ENCODE results near the gene IRF4. TPM values are rescaled to one million over a fixed set of nuclear protein-coding genes. Genes with fewer than 3 reads are reported as not detected.
"Not testable (repeated sequence)": the region's sequence is repeated elsewhere in the genome, so short reads cannot be mapped to it uniquely, and the experiment has no call there.

IRF4 gene
- total RNA-seq, 1 experiment from 2014 or later: 0.72 TPM

DNA sequence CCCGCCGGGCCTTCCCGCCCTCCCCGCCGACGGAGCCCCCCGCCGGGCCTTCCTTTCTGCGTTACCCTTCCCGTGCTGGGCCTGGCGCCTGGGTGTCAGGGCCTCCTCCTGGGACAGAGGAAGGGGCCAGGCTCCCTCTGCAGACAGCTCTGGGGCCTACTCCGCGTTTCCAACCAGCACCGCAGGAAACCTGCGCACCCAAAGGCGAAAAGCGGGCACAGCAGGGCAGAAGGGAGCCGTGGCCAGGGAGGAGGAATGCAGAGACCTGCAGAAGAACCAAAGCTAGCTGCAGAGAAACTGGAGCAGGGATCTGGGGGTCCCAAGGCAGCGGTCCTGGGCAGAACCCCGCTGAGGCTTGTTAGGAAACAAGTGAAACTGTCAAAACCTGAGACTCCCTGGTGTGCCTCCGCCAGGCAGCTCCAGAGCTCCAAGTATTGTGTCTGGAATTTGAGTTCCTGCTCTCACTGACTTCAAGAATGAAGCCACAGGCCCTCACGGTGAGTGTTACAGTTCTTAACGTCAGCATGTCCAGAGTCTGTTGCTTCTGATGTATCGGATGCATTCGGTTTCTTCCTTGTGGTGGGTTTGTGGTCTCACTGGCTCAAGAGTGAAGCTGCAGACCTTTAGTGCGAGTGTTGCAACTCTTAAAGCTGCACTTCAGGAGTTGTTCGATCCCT, 33.3 kb downstream of the IRF4 start:
- Histone ChIP-seq H3K27me3 (ENCODE audit: control insufficient read depth, insufficient read depth, low read length) (no peaks in the 10 kb centered on the region), H3K4me3 (ENCODE audit: low read depth in 2 of 2, low read length in 2 of 2) (no peak overlapping the region), H3K9me3 (ENCODE audit: control insufficient read depth, insufficient read depth, low read depth, low read length) (no peaks in the 10 kb centered on the region; the same call in 1 of the 2 replicates), H3K4me1 (ENCODE audit: control insufficient read depth, insufficient read depth, low read length) (peaks cover 3% of the 10 kb centered on the region; the same call in 1 of the 2 replicates), H3K36me3 (ENCODE audit: control insufficient read depth, insufficient read depth, low read length) (no peaks in the 10 kb centered on the region), H3K27ac (ENCODE audit: low read length) (no peak overlapping the region)
- in situ Hi-C loops (cut with HindIII; ENCODE audit: low pct_unique_long_range_greater_than_20kb, low sequenced_read_pairs): no loop called here
- no peak for ATAC-seq
- TF ChIP-seq, protein P1, sequence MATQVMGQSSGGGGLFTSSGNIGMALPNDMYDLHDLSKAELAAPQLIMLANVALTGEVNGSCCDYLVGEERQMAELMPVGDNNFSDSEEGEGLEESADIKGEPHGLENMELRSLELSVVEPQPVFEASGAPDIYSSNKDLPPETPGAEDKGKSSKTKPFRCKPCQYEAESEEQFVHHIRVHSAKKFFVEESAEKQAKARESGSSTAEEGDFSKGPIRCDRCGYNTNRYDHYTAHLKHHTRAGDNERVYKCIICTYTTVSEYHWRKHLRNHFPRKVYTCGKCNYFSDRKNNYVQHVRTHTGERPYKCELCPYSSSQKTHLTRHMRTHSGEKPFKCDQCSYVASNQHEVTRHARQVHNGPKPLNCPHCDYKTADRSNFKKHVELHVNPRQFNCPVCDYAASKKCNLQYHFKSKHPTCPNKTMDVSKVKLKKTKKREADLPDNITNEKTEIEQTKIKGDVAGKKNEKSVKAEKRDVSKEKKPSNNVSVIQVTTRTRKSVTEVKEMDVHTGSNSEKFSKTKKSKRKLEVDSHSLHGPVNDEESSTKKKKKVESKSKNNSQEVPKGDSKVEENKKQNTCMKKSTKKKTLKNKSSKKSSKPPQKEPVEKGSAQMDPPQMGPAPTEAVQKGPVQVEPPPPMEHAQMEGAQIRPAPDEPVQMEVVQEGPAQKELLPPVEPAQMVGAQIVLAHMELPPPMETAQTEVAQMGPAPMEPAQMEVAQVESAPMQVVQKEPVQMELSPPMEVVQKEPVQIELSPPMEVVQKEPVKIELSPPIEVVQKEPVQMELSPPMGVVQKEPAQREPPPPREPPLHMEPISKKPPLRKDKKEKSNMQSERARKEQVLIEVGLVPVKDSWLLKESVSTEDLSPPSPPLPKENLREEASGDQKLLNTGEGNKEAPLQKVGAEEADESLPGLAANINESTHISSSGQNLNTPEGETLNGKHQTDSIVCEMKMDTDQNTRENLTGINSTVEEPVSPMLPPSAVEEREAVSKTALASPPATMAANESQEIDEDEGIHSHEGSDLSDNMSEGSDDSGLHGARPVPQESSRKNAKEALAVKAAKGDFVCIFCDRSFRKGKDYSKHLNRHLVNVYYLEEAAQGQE (IDR thresholded peaks at IDR 0.05; ENCODE audit: insufficient read depth in 1 of 2, low read depth in 2 of 2, low read length in 1 of 2): no peak
- TF ChIP-seq SIN3A (IDR thresholded peaks at IDR 0.05; ENCODE audit: borderline replicate concordance, insufficient read depth, low read depth, low read length): no peak
- TF ChIP-seq POLR2AphosphoS5 (IDR thresholded peaks at IDR 0.05; ENCODE audit: low read depth, low read length): no peak
- TF ChIP-seq, protein P2, sequence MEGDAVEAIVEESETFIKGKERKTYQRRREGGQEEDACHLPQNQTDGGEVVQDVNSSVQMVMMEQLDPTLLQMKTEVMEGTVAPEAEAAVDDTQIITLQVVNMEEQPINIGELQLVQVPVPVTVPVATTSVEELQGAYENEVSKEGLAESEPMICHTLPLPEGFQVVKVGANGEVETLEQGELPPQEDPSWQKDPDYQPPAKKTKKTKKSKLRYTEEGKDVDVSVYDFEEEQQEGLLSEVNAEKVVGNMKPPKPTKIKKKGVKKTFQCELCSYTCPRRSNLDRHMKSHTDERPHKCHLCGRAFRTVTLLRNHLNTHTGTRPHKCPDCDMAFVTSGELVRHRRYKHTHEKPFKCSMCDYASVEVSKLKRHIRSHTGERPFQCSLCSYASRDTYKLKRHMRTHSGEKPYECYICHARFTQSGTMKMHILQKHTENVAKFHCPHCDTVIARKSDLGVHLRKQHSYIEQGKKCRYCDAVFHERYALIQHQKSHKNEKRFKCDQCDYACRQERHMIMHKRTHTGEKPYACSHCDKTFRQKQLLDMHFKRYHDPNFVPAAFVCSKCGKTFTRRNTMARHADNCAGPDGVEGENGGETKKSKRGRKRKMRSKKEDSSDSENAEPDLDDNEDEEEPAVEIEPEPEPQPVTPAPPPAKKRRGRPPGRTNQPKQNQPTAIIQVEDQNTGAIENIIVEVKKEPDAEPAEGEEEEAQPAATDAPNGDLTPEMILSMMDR (IDR thresholded peaks at IDR 0.05): no peak
- no peak for TF ChIP-seq TCF7L2 (IDR thresholded peaks at IDR 0.05; ENCODE audit: low read depth, low read length)
- CTCF ChIA-PET: no interaction called here
- no peak for DNase-seq (ENCODE audit: low read depth, low spot score)
- intact Hi-C loops (cut with micrococcal nuclease; ENCODE audit: unreplicated experiment): loop anchor here (2.0 kb wide), 1 partner anchor 36 kb away; no protein-coding TSS in a partner anchor
- POLR2A ChIA-PET: interaction anchor here (0.6 kb wide), 1 partner anchor 172 kb away, joined by 3 read pairs; no protein-coding TSS in a partner anchor
- no TSS peak for BruUV-seq (replicated peaks)

DNA sequence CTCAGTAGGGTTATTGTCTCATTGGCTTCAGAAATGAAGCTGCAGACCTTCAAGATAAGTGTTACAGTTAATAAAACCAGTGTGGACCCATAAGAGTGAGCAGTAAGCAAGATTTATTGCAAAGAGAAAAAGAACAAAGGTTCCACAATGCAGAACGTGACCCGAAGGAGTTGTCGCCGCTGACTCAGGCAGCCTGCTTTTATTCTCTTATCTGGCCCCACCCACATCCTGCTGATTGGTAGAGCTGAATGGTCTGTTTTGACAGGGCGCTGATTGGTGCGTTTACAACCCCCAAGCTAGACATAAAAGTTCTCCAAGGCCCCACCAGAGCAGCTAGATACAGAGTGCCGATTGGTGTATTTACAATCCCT, 33.9 kb downstream of the IRF4 start:
- H3K36me3 ChIP-seq (ENCODE audit: control insufficient read depth, insufficient read depth, low read length); H3K4me3 ChIP-seq (ENCODE audit: low read depth in 2 of 2, low read length in 2 of 2); H3K9me3 ChIP-seq (ENCODE audit: control insufficient read depth, insufficient read depth, low read depth, low read length); CTCF ChIA-PET; ATAC-seq; BruUV-seq (replicated peaks); DNase-seq (ENCODE audit: low read depth, low spot score); H3K4me1 ChIP-seq (ENCODE audit: control insufficient read depth, insufficient read depth, low read length); H3K27ac ChIP-seq (ENCODE audit: low read length); POLR2A ChIA-PET; H3K27me3 ChIP-seq (ENCODE audit: control insufficient read depth, insufficient read depth, low read length); in situ Hi-C loops (cut with HindIII; ENCODE audit: low pct_unique_long_range_greater_than_20kb, low sequenced_read_pairs): not testable (repeated sequence)
- intact Hi-C loops (cut with micrococcal nuclease; ENCODE audit: unreplicated experiment): loop anchor here (2.0 kb wide), 1 partner anchor 35 kb away; no protein-coding TSS in a partner anchor

DNA sequence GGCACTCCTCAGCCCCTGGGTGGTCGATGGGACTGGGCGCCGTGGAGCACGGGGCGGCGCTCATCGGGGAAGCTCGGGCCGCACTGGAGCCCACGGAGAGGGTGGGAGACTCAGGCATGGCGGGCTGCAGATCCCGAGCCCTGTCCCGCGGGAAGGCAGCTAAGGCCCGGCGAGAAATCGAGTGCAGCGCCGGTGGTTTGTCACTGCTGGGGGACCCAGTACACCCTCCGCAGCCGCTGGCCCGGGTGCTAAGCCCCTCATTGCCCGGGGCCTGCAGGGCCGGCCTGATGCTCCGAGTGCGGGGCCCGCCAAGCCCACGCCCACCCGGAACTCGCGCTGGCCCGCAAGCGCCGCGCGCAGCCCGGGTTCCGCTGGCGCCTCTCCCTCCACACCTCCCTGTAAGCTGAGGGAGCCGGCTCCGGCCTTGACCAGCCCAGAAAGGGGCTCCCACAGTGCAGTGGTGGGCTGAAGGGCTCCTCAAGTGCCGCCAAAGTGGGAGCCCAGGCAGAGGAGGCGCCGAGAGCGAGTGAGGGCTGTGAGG, 34.7 kb downstream of the IRF4 start:
- H3K4me3 ChIP-seq (ENCODE audit: low read depth in 2 of 2, low read length in 2 of 2); DNase-seq (ENCODE audit: low read depth, low spot score); H3K4me1 ChIP-seq (ENCODE audit: control insufficient read depth, insufficient read depth, low read length); CTCF ChIA-PET; intact Hi-C loops (cut with micrococcal nuclease; ENCODE audit: unreplicated experiment); BruUV-seq (replicated peaks); in situ Hi-C loops (cut with HindIII; ENCODE audit: low pct_unique_long_range_greater_than_20kb, low sequenced_read_pairs); H3K9me3 ChIP-seq (ENCODE audit: control insufficient read depth, insufficient read depth, low read depth, low read length); POLR2A ChIA-PET; H3K27ac ChIP-seq (ENCODE audit: low read length); H3K27me3 ChIP-seq (ENCODE audit: control insufficient read depth, insufficient read depth, low read length); H3K36me3 ChIP-seq (ENCODE audit: control insufficient read depth, insufficient read depth, low read length); ATAC-seq: not testable (repeated sequence)

Data from Panc1 (cell line).